ENCODE results near the gene RBM25. TPM values are rescaled to one million over a fixed set of nuclear protein-coding genes. Genes with fewer than 3 reads are reported as not detected.
A peak's percentile ranks its signal among the peaks of the same experiment; 100 is the strongest.

Gene RBM25
- total and polyA plus RNA-seq, 2 experiments from 2014 or later: 120 to 204 TPM

DNA sequence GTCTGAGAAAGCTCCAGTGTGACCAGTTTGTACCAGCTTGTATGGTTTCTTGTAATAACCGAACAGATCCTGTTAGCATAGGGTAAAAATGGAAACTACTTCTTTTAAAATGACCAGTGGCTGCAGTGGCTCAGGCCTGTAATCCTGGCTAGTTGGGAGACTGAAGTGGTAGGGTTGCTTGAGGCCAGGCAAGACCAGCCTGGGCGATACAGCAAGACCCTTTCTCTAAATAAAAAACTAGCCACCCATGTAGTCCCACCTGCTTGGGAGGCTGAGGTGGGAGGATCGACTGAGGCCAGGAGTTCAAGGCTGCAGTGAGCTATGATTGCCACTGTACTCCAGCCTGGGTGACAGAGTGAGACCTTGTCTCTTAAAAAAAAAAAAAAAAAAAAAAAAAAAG lies 85.3 kb downstream of the RBM25 start:
- no peak overlapping the region for H3K4me3 ChIP-seq
- H4K20me1 ChIP-seq (replicated peaks; ENCODE audit: insufficient read depth): peaks cover 30% of the 10 kb centered on the region
- Mint-ChIP-seq H3K36me3 (ENCODE audit: low read depth) (peaks cover 2% of the 10 kb centered on the region; the same call in 2 of the 3 replicates), H3K9me3 (no peaks in the 10 kb centered on the region), H3K4me3 (no peak overlapping the region; the same call in 2 of the 3 replicates), H3K4me1 (peaks cover 3% of the 10 kb centered on the region), H3K27ac (no peak overlapping the region), H3K27me3 (ENCODE audit: insufficient read depth, low read depth, poor library complexity) (peaks cover 1% of the 10 kb centered on the region)
- H3K4me2 ChIP-seq: no peak overlapping the region
- no peak overlapping the region for H2AFZ ChIP-seq
- ATAC-seq (no peak), DNase-seq (ENCODE audit: low spot score) (no peak)
- peak overlapping the region; percentile 15; the same call in 1 of the 2 replicates for H3K27ac ChIP-seq (ENCODE audit: low read depth)
- no peaks in the 10 kb centered on the region for H3K9me2 ChIP-seq (ENCODE audit: insufficient read depth)
- H3K79me2 ChIP-seq (replicated peaks; ENCODE audit: insufficient read depth): peaks cover 95% of the 10 kb centered on the region
- TF ChIP-seq NANOG (IDR thresholded peaks at IDR 0.05; ENCODE audit: borderline replicate concordance) (no peak), CREB1 (CRISPR knock-in tag; IDR thresholded peaks at IDR 0.05; ENCODE audit: low read depth) (no peak), ZNF331 (CRISPR knock-in tag; IDR thresholded peaks at IDR 0.05; ENCODE audit: low read depth) (no peak), ZNF114 (CRISPR knock-in tag; IDR thresholded peaks at IDR 0.05) (no peak), POLR2AphosphoS5 (IDR thresholded peaks at IDR 0.05; ENCODE audit: low read depth) (no peak), EZH2phosphoT487 (IDR thresholded peaks at IDR 0.05; ENCODE audit: unreplicated experiment) (no peak), CTCF (conservative IDR thresholded peaks at IDR 0.05; ENCODE audit: low read depth in 2 of 2) (no peak), STAT1 (IDR thresholded peaks at IDR 0.05; ENCODE audit: unreplicated experiment) (no peak), EZH2 (IDR thresholded peaks at IDR 0.05; ENCODE audit: low read depth, unreplicated experiment) (no peak), REST (IDR thresholded peaks at IDR 0.05; ENCODE audit: unreplicated experiment) (no peak), JUNB (IDR thresholded peaks at IDR 0.05; ENCODE audit: unreplicated experiment) (no peak)
- TF ChIP-seq, protein P1, sequence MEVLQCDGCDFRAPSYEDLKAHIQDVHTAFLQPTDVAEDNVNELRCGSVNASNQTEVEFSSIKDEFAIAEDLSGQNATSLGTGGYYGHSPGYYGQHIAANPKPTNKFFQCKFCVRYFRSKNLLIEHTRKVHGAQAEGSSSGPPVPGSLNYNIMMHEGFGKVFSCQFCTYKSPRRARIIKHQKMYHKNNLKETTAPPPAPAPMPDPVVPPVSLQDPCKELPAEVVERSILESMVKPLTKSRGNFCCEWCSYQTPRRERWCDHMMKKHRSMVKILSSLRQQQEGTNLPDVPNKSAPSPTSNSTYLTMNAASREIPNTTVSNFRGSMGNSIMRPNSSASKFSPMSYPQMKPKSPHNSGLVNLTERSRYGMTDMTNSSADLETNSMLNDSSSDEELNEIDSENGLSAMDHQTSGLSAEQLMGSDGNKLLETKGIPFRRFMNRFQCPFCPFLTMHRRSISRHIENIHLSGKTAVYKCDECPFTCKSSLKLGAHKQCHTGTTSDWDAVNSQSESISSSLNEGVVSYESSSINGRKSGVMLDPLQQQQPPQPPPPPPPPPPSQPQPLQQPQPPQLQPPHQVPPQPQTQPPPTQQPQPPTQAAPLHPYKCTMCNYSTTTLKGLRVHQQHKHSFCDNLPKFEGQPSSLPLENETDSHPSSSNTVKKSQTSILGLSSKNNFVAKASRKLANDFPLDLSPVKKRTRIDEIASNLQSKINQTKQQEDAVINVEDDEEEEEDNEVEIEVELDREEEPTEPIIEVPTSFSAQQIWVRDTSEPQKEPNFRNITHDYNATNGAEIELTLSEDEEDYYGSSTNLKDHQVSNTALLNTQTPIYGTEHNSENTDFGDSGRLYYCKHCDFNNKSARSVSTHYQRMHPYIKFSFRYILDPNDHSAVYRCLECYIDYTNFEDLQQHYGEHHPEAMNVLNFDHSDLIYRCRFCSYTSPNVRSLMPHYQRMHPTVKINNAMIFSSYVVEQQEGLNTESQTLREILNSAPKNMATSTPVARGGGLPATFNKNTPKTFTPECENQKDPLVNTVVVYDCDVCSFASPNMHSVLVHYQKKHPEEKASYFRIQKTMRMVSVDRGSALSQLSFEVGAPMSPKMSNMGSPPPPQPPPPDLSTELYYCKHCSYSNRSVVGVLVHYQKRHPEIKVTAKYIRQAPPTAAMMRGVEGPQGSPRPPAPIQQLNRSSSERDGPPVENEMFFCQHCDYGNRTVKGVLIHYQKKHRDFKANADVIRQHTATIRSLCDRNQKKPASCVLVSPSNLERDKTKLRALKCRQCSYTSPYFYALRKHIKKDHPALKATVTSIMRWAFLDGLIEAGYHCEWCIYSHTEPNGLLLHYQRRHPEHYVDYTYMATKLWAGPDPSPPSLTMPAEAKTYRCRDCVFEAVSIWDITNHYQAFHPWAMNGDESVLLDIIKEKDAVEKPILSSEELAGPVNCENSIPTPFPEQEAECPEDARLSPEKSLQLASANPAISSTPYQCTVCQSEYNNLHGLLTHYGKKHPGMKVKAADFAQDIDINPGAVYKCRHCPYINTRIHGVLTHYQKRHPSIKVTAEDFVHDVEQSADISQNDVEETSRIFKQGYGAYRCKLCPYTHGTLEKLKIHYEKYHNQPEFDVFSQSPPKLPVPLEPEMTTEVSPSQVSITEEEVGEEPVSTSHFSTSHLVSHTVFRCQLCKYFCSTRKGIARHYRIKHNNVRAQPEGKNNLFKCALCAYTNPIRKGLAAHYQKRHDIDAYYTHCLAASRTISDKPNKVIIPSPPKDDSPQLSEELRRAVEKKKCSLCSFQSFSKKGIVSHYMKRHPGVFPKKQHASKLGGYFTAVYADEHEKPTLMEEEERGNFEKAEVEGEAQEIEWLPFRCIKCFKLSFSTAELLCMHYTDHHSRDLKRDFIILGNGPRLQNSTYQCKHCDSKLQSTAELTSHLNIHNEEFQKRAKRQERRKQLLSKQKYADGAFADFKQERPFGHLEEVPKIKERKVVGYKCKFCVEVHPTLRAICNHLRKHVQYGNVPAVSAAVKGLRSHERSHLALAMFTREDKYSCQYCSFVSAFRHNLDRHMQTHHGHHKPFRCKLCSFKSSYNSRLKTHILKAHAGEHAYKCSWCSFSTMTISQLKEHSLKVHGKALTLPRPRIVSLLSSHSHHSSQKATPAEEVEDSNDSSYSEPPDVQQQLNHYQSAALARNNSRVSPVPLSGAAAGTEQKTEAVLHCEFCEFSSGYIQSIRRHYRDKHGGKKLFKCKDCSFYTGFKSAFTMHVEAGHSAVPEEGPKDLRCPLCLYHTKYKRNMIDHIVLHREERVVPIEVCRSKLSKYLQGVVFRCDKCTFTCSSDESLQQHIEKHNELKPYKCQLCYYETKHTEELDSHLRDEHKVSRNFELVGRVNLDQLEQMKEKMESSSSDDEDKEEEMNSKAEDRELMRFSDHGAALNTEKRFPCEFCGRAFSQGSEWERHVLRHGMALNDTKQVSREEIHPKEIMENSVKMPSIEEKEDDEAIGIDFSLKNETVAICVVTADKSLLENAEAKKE (CRISPR knock-in tag; IDR thresholded peaks at IDR 0.05): no peak
- no peaks in the 10 kb centered on the region for H3F3A ChIP-seq (replicated peaks; ENCODE audit: low read depth)
- H3K27me3 ChIP-seq (ENCODE audit: insufficient read depth): no peaks in the 10 kb centered on the region
- H3K4me1 ChIP-seq (ENCODE audit: insufficient read depth): no peaks in the 10 kb centered on the region
- no peaks in the 10 kb centered on the region for H3K36me3 ChIP-seq (ENCODE audit: insufficient read depth)
